Keratinocyte (primary cell): ENCODE data around the gene HNRNPUL2. TPM values are rescaled to one million over a fixed set of nuclear protein-coding genes. Genes with fewer than 3 reads are reported as not detected.

Experiments
- DNase-seq: peaks from one replicate; pipeline ENCODE4 v3.0.0-alpha.2; 2011; ENCODE audit warnings: low read depth, missing footprints, low spot score
- FAIRE-seq: peaks from 2 replicates; lab custom pipeline; 2011; peaks lifted over from hg19 to GRCh38; lab: Jason Lieb, UNC
- H2AFZ ChIP-seq: 2 replicates; pipeline ENCODE4 v1.6.0; 2012; ENCODE audit warnings: low read length, control low read depth, inconsistent platforms; ENCODE audit not compliant: control insufficient read depth
- H3K27ac ChIP-seq: 2 replicates; pipeline ENCODE4 v1.5.1; 2011; ENCODE audit warnings: low read length; ENCODE audit not compliant: control insufficient read depth, insufficient read depth
- H3K27me3 ChIP-seq: 3 replicates; pipeline ENCODE4 v1.6.0; 2011; ENCODE audit warnings: low read length; ENCODE audit not compliant: control insufficient read depth, insufficient read depth; ENCODE audit errors: extremely low read depth
- H3K36me3 ChIP-seq, 2 experiments: 2 replicates in 1 of 2; 3 replicates in 1 of 2; pipeline ENCODE4 v1.5.1; 2011; ENCODE audit warnings: low read length in 2 of 2, mild to moderate bottlenecking in 1 of 2; ENCODE audit not compliant: control insufficient read depth in 2 of 2, insufficient read depth in 2 of 2; ENCODE audit errors: extremely low read depth in 1 of 2
- H3K4me1 ChIP-seq: 3 replicates; pipeline ENCODE4 v1.5.1; 2011; ENCODE audit warnings: low read length; ENCODE audit not compliant: control insufficient read depth, insufficient read depth; ENCODE audit errors: extremely low read depth
- H3K4me2 ChIP-seq: 3 replicates; pipeline ENCODE4 v1.6.0; 2011; ENCODE audit warnings: low read depth, low read length; ENCODE audit not compliant: control insufficient read depth, insufficient read depth; ENCODE audit errors: extremely low read depth
- H3K4me3 ChIP-seq, 3 experiments: fragments of 200-600 bp in 1 of 3; sonication (generic) in 1 of 3; 2 replicates in 2 of 3; 3 replicates in 1 of 3; pipeline ENCODE4 v1.5.1; 2011 to 2016; ENCODE audit warnings: low read length in 3 of 3, mild to moderate bottlenecking in 3 of 3, control low read depth in 2 of 3, inconsistent platforms in 1 of 3, low read depth in 1 of 3, mixed read lengths in 1 of 3, mixed run types in 1 of 3, moderate library complexity in 1 of 3; ENCODE audit not compliant: control insufficient read depth in 2 of 3, insufficient read depth in 2 of 3; ENCODE audit errors: extremely low read depth in 1 of 3
- H3K79me2 ChIP-seq: 2 replicates; pipeline ENCODE4 v1.6.0; 2012; ENCODE audit warnings: low read length; ENCODE audit not compliant: control insufficient read depth, insufficient read depth
- H3K9ac ChIP-seq: 3 replicates; pipeline ENCODE4 v1.6.0; 2011; ENCODE audit warnings: low read length; ENCODE audit not compliant: control insufficient read depth, insufficient read depth; ENCODE audit errors: extremely low read depth
- H3K9me1 ChIP-seq: 3 replicates; pipeline ENCODE4 v1.6.0; 2011; ENCODE audit warnings: low read length; ENCODE audit not compliant: control insufficient read depth, insufficient read depth; ENCODE audit errors: extremely low read depth
- H3K9me3 ChIP-seq: 2 replicates; pipeline ENCODE4 v1.5.1; 2012; ENCODE audit warnings: low read depth, low read length; ENCODE audit not compliant: control insufficient read depth
- H4K20me1 ChIP-seq: 3 replicates; pipeline ENCODE4 v1.6.0; 2011; ENCODE audit warnings: low read length; ENCODE audit not compliant: control insufficient read depth, insufficient read depth; ENCODE audit errors: extremely low read depth
- EZH2 ChIP-seq: IDR thresholded peaks from one replicate; pipeline ENCODE4 v1.6.1; 2012; ENCODE audit warnings: inconsistent platforms, mild to moderate bottlenecking, low read length, moderate library complexity
- dilution Hi-C: fragments of 300-500 bp; cut with MboI; formaldehyde crosslinking; loops from one replicate; pipeline ENCODE4 v1.7.0; 2020; ENCODE audit warnings: low sequenced_read_pairs; ENCODE audit not compliant: extremely low pct_ligation_motif_present
- polyA plus RNA-seq, 5 experiments: library from polyadenylated mRNA; depleted of rRNA in 3 of 5; stranded (reverse) in 3 of 5; stranded (forward) in 1 of 5; unstranded in 1 of 5; fragments of >200 nt; gene quantifications; 1 replicate in 1 of 5; 2 replicates in 3 of 5; 3 replicates in 1 of 5; pipeline versions ENCODE4 v1.2.1 to v1.2.3, GENCODE V29; 2011 to 2012; ENCODE audit warnings: missing spikeins in 2 of 5, low read depth in 1 of 5, low replicate concordance in 1 of 5
- TF ChIP-seq, protein P1 (sequence below), 3 experiments: IDR thresholded peaks in 1 of 3; conservative IDR thresholded peaks in 1 of 3; optimal IDR thresholded peaks in 1 of 3; 2 replicates in 2 of 3; 3 replicates in 1 of 3; pipeline versions ENCODE3 to v1.5.1; 2011; ENCODE audit warnings: low read length in 3 of 3, mild to moderate bottlenecking in 3 of 3, moderate library complexity in 2 of 3, control low read depth in 1 of 3, inconsistent platforms in 1 of 3; ENCODE audit not compliant: insufficient read depth in 2 of 3; ENCODE audit errors: extremely low read depth in 1 of 3

HNRNPUL2 gene
- polyA plus RNA-seq, 1 donor (not counting 4 experiments of a cell fraction or from before 2014, with no cell fraction given) = 29.0 TPM

DNA sequence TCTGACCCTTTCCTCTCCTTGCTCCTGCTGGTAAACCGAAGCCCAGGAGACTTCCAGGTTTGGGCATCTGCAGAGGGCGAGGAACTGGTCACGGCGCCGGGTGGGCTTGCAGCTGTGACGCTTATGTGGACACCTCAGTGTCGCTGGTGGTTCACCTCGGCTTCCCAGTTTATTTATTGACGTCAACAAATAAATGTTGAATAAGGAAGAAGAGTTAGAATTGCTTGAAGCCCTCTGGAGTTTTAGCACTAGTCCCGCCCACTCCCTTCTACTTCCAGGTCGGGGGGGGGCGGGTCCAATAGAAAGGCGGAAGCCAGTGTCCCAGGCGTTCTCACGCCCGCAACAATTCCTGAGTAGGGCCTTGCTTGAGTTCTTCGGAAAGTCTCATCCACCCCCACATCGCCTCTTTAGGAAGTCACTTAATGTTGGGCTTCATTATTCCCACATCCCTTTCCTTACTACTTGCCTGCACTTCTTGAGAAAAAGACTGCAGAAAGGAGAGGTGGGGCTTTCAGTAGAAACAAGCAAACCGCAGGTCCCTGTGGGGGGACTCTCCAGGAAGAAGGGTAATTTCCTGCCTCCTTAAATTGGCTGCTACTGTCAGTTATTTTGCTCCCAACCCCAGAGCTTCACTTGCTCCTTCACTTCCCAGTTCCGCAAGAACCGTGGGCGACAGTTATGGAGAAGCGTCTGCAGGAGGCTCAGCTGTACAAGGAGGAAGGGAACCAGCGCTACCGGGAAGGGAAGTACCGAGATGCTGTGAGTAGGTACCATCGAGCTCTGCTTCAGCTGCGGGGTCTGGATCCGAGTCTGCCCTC is 1.1 kb upstream of the HNRNPUL2 start, which contains the start of gene TTC9C:
TTC9C (plus strand) TSS at position 316 of the 818 bp plus-strand sequence; CDS start at position 679, 363 bp downstream.
- Histone ChIP-seq H3K4me3 (peak within 1 kb of the TSS; percentile 69 to 99 (median 80)), H3K27me3 (no peaks in the 10 kb centered on the region), H3K4me2 (peak within 1 kb of the TSS; percentile 76), H4K20me1 (peaks cover 4% of the 10 kb centered on the region), H2AFZ (peak within 1 kb of the TSS; percentile 98), H3K9me3 (no peaks in the 10 kb centered on the region), H3K9ac (peak within 1 kb of the TSS; percentile 94), H3K79me2 (peaks cover 68% of the 10 kb centered on the region), H3K9me1 (no peaks in the 10 kb centered on the region), H3K27ac (peak within 1 kb of the TSS; percentile 87), H3K4me1 (peaks cover 26% of the 10 kb centered on the region), H3K36me3 (peaks cover 8 to 14% of the 10 kb centered on the region in 2 experiments)
- TF ChIP-seq, protein P1, sequence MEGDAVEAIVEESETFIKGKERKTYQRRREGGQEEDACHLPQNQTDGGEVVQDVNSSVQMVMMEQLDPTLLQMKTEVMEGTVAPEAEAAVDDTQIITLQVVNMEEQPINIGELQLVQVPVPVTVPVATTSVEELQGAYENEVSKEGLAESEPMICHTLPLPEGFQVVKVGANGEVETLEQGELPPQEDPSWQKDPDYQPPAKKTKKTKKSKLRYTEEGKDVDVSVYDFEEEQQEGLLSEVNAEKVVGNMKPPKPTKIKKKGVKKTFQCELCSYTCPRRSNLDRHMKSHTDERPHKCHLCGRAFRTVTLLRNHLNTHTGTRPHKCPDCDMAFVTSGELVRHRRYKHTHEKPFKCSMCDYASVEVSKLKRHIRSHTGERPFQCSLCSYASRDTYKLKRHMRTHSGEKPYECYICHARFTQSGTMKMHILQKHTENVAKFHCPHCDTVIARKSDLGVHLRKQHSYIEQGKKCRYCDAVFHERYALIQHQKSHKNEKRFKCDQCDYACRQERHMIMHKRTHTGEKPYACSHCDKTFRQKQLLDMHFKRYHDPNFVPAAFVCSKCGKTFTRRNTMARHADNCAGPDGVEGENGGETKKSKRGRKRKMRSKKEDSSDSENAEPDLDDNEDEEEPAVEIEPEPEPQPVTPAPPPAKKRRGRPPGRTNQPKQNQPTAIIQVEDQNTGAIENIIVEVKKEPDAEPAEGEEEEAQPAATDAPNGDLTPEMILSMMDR (optimal IDR thresholded peaks at IDR 0.05 in 1 of 3, IDR thresholded peaks at IDR 0.05 in 1 of 3, conservative IDR thresholded peaks at IDR 0.05 in 1 of 3; ENCODE audit: extremely low read depth in 1 of 3, insufficient read depth in 2 of 3, low read length in 3 of 3) = no peak
- TF ChIP-seq EZH2 = no peak
- dilution Hi-C loops = no loop called here
- DNase-seq (peak; percentile 41), FAIRE-seq (no peak)

DNA sequence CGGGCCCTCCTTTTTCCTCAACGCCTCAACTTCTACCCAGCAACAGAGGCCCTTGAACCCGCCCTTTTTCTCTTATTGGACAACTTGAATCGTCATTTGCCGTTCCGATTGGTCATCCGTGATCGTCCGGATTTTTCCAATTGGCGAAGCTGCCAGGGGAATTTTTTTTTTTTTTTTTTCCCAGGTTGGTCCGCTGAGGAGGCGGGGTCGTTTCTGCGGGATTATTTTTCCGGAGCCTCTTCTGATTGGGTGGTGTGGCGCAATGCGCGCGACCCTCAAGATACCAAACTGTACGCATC is 564 bp upstream of the HNRNPUL2 start:
- Histone ChIP-seq H3K4me3 (peak overlapping the region; percentile 69 to 99 (median 80)), H3K79me2 (peaks cover 69% of the 10 kb centered on the region), H3K9ac (peak overlapping the region; percentile 94), H3K9me1 (no peaks in the 10 kb centered on the region), H3K4me1 (peaks cover 26% of the 10 kb centered on the region), H3K4me2 (peak overlapping the region; percentile 76), H2AFZ (peak overlapping the region; percentile 98), H3K9me3 (no peaks in the 10 kb centered on the region), H3K36me3 (peaks cover 10 to 17% of the 10 kb centered on the region in 2 experiments), H3K27me3 (no peaks in the 10 kb centered on the region), H3K27ac (peak overlapping the region; percentile 87), H4K20me1 (peaks cover 4% of the 10 kb centered on the region)
- dilution Hi-C loops = no loop called here
- DNase-seq (peak; percentile 69), FAIRE-seq (no peak)
- TF ChIP-seq, protein P1 (optimal IDR thresholded peaks at IDR 0.05 in 1 of 3, IDR thresholded peaks at IDR 0.05 in 1 of 3, conservative IDR thresholded peaks at IDR 0.05 in 1 of 3; ENCODE audit: extremely low read depth in 1 of 3, insufficient read depth in 2 of 3, low read length in 3 of 3) = no peak
- TF ChIP-seq EZH2 = no peak
